Measurements from ENCODE around the gene CHRNA4. TPM values are rescaled to one million over a fixed set of nuclear protein-coding genes. Genes with fewer than 3 reads are reported as not detected.

CHRNA4 gene
- polyA plus RNA-seq, 1 donor (not counting 4 experiments of a cell fraction or from before 2014, with no cell fraction given): not detected

DNA sequence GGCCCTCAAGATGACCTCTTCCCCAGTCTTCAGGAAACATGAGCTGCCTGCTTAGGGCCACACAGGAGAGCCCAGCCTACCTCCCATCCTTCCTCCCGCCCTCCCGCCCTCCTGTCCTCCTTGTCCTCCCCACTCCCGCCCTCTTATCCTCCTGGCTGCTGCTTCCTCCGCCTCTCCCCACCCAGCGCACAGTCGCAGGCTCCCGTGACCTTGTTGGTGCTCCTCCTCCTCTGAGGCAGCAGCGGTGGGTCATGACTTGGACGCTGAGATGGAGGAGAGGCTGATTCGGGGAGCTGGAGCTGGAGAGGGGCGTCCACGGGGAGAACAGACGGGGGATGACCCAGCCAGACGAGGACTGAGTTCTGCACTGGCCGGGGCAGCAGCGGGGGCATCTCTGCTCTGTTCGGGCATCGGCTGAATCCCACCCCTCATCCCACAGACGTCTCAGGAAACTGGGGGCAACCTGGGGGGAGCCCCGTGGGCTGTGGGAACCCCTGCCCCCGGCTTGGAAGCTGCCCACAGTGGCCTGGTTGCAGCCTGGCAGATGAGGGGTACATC is 32.4 kb downstream of the CHRNA4 start:
- no peaks in the 10 kb centered on the region for H3K9me1 ChIP-seq (ENCODE audit: control insufficient read depth, extremely low read depth, insufficient read depth, low read length)
- dilution Hi-C loops (cut with MboI; ENCODE audit: extremely low pct_ligation_motif_present, low sequenced_read_pairs): no loop called here
- no peaks in the 10 kb centered on the region for H4K20me1 ChIP-seq (ENCODE audit: control insufficient read depth, extremely low read depth, insufficient read depth, low read length)
- no peak for FAIRE-seq
- no peak overlapping the region for H3K27ac ChIP-seq (ENCODE audit: control insufficient read depth, insufficient read depth, low read length)
- H3K9me3 ChIP-seq (ENCODE audit: control insufficient read depth, low read depth, low read length): peaks cover 2% of the 10 kb centered on the region
- no peak overlapping the region for H3K4me3 ChIP-seq (ENCODE audit: control insufficient read depth in 2 of 3, extremely low read depth in 1 of 3, insufficient read depth in 2 of 3, low read depth in 1 of 3, low read length in 3 of 3)
- H3K27me3 ChIP-seq (ENCODE audit: control insufficient read depth, extremely low read depth, insufficient read depth, low read length): peaks cover 8% of the 10 kb centered on the region
- TF ChIP-seq EZH2 (IDR thresholded peaks at IDR 0.05; ENCODE audit: low read length): no peak
- TF ChIP-seq, protein P1, sequence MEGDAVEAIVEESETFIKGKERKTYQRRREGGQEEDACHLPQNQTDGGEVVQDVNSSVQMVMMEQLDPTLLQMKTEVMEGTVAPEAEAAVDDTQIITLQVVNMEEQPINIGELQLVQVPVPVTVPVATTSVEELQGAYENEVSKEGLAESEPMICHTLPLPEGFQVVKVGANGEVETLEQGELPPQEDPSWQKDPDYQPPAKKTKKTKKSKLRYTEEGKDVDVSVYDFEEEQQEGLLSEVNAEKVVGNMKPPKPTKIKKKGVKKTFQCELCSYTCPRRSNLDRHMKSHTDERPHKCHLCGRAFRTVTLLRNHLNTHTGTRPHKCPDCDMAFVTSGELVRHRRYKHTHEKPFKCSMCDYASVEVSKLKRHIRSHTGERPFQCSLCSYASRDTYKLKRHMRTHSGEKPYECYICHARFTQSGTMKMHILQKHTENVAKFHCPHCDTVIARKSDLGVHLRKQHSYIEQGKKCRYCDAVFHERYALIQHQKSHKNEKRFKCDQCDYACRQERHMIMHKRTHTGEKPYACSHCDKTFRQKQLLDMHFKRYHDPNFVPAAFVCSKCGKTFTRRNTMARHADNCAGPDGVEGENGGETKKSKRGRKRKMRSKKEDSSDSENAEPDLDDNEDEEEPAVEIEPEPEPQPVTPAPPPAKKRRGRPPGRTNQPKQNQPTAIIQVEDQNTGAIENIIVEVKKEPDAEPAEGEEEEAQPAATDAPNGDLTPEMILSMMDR (optimal IDR thresholded peaks at IDR 0.05 in 1 of 3, IDR thresholded peaks at IDR 0.05 in 1 of 3, conservative IDR thresholded peaks at IDR 0.05 in 1 of 3; ENCODE audit: extremely low read depth in 1 of 3, insufficient read depth in 2 of 3, low read length in 3 of 3): no peak
- H3K4me1 ChIP-seq (ENCODE audit: control insufficient read depth, extremely low read depth, insufficient read depth, low read length): no peaks in the 10 kb centered on the region
- H3K79me2 ChIP-seq (ENCODE audit: control insufficient read depth, insufficient read depth, low read length): no peaks in the 10 kb centered on the region
- no peak overlapping the region for H3K9ac ChIP-seq (ENCODE audit: control insufficient read depth, extremely low read depth, insufficient read depth, low read length)
- no peak overlapping the region for H2AFZ ChIP-seq (ENCODE audit: control insufficient read depth, low read length)
- H3K4me2 ChIP-seq (ENCODE audit: control insufficient read depth, extremely low read depth, insufficient read depth, low read depth, low read length): no peak overlapping the region
- H3K36me3 ChIP-seq (ENCODE audit: control insufficient read depth in 2 of 2, extremely low read depth in 1 of 2, insufficient read depth in 2 of 2, low read length in 2 of 2): no peaks in the 10 kb centered on the region
- DNase-seq (ENCODE audit: low read depth, low spot score): no peak

DNA sequence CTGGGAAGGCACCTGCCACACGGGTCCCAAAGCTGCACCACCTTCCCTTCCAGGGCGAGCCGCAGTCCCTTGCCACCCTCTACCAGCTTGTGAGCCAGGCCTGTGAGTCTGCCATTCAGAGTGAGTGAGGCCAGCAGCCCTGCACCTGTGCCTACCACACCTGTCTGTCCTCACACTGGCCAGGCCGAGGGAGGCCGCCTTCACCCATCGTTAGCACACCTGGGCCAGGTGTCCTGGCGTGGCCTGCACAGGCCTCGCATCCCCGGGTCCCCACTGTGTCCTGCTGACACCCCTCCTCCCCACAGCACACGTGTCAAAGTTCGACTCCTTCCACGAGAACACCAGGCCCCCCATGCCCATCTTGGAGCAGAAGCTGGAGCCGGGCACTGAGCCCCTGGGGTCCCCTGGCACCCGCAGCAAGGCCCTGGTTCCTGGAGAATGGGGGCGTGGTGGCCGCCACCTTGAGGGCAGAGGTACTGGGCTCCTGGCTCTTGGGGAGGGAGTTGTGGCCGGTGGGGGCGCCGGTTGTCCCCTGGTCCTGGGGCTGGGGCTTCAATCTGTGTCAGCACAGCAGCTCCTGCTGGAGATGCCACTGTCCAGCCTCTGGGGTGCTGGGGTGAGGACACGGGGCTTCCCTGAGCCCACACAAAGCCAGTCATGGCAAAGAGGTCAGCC is 33.0 kb downstream of the CHRNA4 start:
- no peak overlapping the region for H3K4me2 ChIP-seq (ENCODE audit: control insufficient read depth, extremely low read depth, insufficient read depth, low read depth, low read length)
- H3K9me3 ChIP-seq (ENCODE audit: control insufficient read depth, low read depth, low read length): peaks cover 2% of the 10 kb centered on the region
- H4K20me1 ChIP-seq (ENCODE audit: control insufficient read depth, extremely low read depth, insufficient read depth, low read length): no peaks in the 10 kb centered on the region
- no peak overlapping the region for H3K27ac ChIP-seq (ENCODE audit: control insufficient read depth, insufficient read depth, low read length)
- FAIRE-seq: no peak
- no peak overlapping the region for H3K4me3 ChIP-seq (ENCODE audit: control insufficient read depth in 2 of 3, extremely low read depth in 1 of 3, insufficient read depth in 2 of 3, low read depth in 1 of 3, low read length in 3 of 3)
- no peaks in the 10 kb centered on the region for H3K36me3 ChIP-seq (ENCODE audit: control insufficient read depth in 2 of 2, extremely low read depth in 1 of 2, insufficient read depth in 2 of 2, low read length in 2 of 2)
- H3K9ac ChIP-seq (ENCODE audit: control insufficient read depth, extremely low read depth, insufficient read depth, low read length): no peak overlapping the region
- H3K4me1 ChIP-seq (ENCODE audit: control insufficient read depth, extremely low read depth, insufficient read depth, low read length): no peaks in the 10 kb centered on the region
- TF ChIP-seq EZH2 (IDR thresholded peaks at IDR 0.05; ENCODE audit: low read length): no peak
- TF ChIP-seq, protein P1 (optimal IDR thresholded peaks at IDR 0.05 in 1 of 3, IDR thresholded peaks at IDR 0.05 in 1 of 3, conservative IDR thresholded peaks at IDR 0.05 in 1 of 3; ENCODE audit: extremely low read depth in 1 of 3, insufficient read depth in 2 of 3, low read length in 3 of 3): no peak
- H2AFZ ChIP-seq (ENCODE audit: control insufficient read depth, low read length): no peak overlapping the region
- H3K9me1 ChIP-seq (ENCODE audit: control insufficient read depth, extremely low read depth, insufficient read depth, low read length): no peaks in the 10 kb centered on the region
- dilution Hi-C loops (cut with MboI; ENCODE audit: extremely low pct_ligation_motif_present, low sequenced_read_pairs): no loop called here
- H3K27me3 ChIP-seq (ENCODE audit: control insufficient read depth, extremely low read depth, insufficient read depth, low read length): peaks cover 12% of the 10 kb centered on the region
- H3K79me2 ChIP-seq (ENCODE audit: control insufficient read depth, insufficient read depth, low read length): no peaks in the 10 kb centered on the region
- DNase-seq (ENCODE audit: low read depth, low spot score): no peak
